Left lobe of liver (tissue), 2 donors: ENCODE data around the gene KIAA0586. TPM values are rescaled to one million over a fixed set of nuclear protein-coding genes. Genes with fewer than 3 reads are reported as not detected.
"Not testable (repeated sequence)": the region's sequence is repeated elsewhere in the genome, so short reads cannot be mapped to it uniquely, and the experiment has no call there.

Experiments
- ATAC-seq: fragments of 200-7000 bp; cut with Tn5 transposase; one replicate; pipeline ENCODE4 v1.9.1; 2020; ENCODE audit warnings: mild to moderate bottlenecking, moderate library complexity
- DNase-seq: peaks from one replicate; pipeline ENCODE4 v3.0.0-alpha.2; 2020; ENCODE audit warnings: low spot score
- total RNA-seq: library from RNA; stranded (reverse); gene quantifications from one replicate; pipeline ENCODE4 v1.2.1, GENCODE V29; 2021
- donor health status: DM: no; HTN: no; CAD: no; lungs with moderate emphysema.
- donor health status: DM: no; HTN: yes; CAD: no.

The KIAA0586 gene
- total RNA-seq, 1 donor from 2014 or later: 5.6 TPM

DNA sequence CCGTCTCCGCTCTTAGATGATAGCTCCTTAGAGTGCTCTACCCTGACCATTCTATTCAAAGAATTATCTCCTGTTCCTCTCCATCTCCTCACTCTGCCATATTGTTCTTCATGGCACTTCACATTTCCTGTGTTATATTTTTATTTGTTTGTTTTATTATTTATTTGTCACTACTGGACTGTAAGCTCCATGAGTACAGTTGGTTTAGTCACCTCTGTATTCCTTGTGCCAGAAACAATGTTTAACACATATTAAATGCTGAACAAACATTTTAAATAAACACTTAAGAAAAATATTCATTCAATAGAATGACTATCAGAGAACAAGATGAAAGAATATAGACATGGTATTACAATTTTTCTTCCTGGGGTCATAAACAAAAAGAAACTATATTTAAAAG lies 35.6 kb downstream of the KIAA0586 start:
- ATAC-seq: no peak
- no peak for DNase-seq

DNA sequence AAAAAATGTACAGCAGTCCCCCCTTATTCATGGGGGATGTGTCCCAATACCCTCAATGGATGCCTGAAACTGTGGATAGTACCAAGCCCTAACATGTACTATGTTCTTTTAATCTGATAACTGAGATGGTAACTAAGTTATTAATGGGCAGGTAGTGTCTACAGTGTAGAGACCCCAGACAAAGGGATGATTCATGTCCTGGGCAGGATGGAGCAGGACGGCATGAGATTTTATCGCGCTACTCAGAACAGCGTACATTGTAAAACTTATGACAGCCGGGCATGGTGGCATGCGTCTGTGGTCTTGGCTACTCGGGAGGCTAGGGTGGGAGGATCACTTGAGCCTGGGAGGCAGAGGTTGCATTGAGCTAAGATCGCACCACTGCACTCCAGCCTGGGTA lies 37.1 kb downstream of the KIAA0586 start:
- no peak for DNase-seq
- ATAC-seq: no peak

DNA sequence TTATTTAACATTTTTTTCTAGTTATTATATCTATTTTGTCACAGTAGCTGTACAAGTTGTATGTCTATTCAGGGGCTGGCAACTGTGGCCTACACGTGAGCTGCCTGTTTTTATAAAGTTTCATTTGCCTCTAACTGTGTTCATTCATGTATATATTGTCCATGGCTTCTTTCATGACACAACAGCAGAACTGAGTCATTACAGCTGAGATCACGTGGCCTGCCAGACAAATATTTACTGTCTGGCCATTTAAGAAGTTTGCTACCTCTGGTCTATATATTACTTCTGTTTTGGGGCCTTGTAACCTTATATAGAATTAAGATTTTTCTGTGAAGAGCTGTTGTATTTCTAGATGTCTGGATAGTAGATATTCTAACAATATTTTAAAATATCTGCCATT lies 37.9 kb downstream of the KIAA0586 start:
- DNase-seq: no peak
- no peak for ATAC-seq

DNA sequence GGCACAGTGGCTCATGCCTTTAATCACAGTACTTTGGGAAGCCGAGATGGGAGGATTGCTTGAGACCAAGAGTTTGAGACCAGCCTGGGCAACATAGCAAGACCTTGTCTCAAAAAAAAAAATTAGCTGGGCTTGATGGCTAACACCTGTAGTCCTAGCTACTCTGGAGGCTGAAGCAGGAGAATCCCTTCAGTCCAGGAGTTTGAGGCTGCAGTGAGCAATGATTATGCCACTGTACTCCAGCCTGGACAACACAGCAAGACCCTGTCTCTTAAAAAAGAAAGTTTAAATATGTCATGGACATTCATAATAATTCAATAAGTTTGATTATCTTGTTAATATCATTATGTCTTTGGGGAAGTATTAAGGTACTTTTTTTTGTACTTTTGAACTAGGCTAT lies 38.9 kb downstream of the KIAA0586 start:
- no peak for DNase-seq
- no peak for ATAC-seq

DNA sequence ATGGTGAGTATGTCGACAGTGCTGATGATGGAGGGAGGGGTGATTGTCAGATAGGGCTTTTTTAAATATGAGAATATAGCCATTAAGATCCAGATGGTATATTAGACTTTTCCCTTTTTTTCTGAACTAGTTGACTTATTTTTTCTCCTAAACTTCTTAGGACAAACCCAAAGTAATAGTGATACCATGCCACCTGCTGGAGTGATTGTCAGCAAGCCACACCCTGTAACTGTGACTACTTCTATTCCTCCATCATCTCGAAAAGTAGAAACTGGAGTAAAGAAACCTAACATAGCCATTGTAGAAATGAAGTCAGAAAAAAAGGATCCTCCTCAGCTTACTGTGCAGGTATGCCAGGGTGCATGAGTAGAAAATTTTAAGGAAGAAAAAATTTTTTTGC lies 40.1 kb downstream of the KIAA0586 start:
- no peak for DNase-seq
- no peak for ATAC-seq

DNA sequence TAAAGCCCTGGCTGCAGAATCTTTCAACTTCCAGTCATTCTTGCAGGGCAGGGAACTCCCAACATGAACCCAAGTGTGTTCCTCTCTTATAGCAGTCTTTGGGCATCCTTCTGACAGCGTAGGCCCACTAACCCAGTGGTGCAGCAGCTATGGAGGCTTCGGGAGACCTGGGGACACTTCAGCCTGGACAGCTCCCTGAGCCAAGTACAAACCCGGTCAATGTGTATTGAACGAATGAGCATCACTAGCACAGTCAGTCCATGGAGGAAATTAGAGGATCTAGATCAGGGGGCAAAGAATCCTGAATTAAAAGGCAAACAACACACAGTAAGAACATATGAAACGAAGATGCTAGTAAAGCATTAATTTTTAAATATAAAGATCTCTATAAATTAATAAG lies 41.8 kb downstream of the KIAA0586 start:
- no peak for ATAC-seq

DNA sequence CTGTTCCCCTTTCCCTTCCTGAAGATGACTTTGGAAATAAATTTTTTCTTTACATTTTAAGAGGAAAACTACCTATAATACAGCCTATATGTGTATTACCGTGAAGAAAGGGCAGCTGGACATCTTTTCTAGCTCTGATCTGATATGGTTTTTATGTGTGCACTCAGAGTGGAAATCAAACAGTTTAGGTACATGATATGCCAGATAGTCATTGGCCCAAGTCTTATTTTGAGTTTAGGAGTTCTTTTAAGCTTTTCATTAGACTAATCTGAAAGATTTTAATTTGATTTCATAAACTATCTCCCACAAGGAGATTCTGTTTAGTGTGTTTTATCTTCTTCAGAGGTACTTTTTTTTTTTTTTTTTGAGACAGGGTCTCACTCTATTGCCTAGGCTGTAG lies 48.8 kb downstream of the KIAA0586 start:
- ATAC-seq (no peak), DNase-seq (no peak)

More for the DNA sequence above, 41.8 kb downstream of the KIAA0586 start:
- DNase-seq: no peak

DNA sequence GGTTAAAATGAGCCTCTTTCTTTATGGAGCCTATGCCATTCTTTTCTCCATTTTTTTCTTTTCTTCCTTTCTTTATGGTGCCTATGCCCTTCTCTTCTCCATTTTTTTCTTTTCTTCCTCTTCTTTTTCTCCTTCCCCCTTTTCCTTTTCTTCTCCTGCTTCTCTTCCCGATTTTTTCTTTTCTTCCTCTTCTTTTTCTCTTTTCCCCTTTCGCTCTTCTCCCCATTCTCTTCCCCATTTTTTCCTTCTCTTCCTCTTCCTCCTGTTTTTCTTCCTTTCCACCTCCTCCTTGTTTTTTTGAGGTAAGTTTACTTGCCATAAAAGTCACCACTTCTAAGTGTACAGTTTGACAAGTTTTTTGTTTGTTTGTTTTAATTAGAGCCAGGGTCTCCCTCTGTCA lies 50.1 kb downstream of the KIAA0586 start:
- DNase-seq (no peak), ATAC-seq (no peak)

DNA sequence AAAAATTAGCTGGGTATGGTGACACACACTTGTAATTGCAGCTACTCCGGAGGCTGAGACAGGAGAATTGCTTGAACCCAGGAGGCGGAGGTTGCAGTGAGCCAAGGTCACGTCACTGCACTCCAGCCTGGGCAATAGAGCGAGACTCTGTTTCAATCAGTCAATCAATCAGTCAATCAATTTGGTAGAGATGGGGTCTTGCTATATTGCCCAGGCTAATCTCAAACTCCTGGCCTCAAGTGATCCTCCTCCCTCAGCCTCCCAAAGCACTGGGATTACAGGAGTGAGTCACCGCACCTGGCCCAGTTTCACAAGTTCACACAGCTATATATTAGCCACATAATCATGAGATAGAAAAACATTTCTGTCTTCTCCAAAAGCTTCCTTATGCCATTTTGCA lies 50.8 kb downstream of the KIAA0586 start:
- DNase-seq, ATAC-seq: not testable (repeated sequence)

DNA sequence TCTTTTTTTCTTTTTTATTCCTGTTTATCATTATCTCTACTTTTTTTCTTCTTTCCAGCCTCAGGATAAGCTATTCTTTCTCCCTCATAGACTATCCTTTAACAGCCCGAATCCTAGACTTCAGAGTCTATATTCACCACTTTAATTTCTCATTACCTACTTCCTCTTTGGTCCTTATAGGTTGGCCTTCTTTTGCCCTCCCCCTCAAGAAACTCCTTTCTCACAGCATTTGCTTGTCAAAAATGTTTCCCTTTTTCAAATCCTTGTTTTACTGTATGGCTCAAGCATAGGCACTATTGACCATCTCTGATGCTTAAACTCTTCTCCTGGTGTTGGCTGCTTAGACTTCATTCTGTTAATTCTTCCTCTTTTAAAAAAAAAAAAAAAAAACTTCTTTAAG lies 52.5 kb downstream of the KIAA0586 start:
- no peak for ATAC-seq

DNA sequence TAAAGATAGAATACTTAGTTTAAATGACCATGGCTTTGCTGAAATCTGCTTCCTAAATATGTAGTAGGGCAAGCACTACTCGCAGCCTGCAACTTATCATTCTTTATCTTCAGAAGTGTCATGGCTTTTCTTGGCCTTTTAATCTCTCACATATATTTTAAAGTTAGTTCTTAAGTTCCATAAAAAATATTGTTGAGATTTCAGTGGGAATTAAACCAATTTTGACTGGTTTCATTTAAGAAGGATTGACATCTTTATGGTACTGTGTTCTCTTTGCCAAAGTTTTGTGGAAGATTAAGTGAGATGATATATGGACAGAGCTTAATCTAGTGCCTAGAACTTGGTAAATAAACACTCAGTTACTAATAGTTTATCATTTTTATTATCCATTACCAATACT lies 56.7 kb downstream of the KIAA0586 start:
- no peak for DNase-seq
- ATAC-seq: no peak

More for the DNA sequence above, 52.5 kb downstream of the KIAA0586 start:
- no peak for DNase-seq

DNA sequence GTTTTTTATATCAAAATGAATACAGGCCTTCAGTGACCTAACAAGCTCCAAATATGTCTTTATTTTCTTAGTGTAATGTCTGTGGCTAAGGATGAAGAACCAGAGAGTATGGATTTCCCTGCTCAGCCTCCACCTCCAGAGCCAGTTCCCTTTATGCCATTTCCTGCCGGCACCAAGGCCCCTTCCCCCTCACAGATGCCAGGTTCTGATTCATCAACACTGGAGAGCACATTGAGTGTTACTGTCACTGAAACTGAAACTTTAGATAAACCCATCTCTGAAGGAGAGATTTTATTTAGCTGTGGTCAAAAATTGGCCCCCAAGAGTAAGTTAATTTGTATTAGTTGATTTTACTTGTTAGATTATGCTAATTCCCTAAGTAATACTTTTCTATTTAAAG lies 61.0 kb downstream of the KIAA0586 start:
- ATAC-seq (no peak), DNase-seq (no peak)

DNA sequence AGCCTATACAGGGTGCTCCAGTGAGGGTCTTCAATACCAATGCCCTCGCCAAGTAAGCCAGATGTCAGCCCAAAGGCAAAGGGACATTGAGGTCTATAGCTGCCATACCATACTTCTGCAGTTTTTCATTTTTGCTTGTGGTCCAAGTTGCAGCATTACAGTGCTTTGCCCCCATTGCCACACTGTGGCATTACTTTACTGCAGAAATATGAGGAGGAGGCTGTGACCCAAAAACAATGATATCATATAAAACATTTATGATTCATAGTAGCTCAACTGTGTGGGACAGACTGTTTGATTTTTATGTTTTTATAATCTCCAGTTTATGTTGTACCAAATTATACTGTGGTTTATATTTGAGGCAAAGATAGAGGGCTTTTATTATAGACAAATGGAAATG lies 64.1 kb downstream of the KIAA0586 start:
- no peak for ATAC-seq
- no peak for DNase-seq

DNA sequence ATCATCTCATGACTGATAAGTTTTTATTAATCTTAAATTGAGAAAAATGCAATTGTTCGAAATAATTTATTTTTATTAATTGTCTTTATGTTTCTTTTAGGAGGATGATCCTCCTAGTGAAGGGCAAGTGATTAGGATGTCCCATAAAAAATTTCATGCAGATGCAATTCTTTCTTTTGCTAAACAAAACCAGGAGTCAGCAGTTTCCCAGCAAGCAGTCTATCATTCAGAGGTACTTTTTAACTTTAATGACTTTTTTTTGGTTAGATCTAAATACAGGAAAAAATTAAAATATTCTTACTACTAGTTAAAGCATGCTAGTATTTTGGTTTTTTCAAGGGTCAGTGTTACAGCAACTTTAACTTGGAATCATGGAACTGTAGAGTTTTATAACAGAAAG lies 64.5 kb downstream of the KIAA0586 start:
- no peak for ATAC-seq
- DNase-seq: no peak

DNA sequence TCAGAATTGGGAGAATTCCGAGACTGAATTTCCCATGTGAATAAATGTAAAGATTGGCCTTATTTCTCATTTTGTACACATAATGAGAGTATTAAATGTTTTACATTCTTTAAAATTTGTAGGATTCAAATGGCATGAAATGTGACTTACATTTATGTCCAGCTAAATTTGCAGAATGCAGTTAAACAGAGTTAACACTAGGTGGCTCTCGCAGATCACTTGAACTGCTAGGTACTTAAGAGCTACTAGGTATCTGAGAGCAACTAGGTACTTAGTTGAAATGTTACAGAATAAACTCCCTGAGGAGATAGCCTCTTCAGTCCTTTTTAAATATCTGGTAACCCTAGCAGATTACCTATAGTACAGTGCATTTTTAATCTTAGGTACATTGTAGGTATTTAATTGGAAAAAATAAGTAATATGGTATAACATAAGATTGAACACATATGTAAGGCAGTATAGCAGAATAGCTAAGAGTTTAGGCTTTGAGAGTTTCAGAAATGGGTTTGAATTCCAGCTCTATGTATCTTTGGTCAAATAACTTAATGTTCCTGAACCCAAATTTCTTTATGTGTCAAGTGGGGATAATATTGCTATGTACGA lies 73.8 kb downstream of the KIAA0586 start:
- DNase-seq (no peak), ATAC-seq (peak; percentile 90)

DNA sequence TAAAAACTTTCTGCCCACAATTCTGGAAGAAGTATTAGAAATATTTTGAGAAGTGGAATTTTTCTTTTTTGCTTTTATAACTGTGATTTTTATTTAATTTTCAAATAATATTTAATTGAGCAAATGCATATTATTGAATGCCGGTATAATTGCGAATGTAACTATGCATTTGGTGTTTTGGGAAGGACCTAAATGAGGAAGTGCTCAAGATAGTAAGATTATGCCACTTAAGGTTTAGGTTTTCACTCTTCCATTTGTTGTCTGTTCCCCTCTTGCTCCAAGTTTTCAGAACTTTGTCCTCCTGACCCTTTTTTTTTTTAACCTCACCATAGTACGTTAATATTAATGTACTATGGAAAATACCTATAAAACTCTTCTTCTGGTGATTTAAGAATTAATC lies 85.8 kb downstream of the KIAA0586 start:
- DNase-seq: no peak
- no peak for ATAC-seq

DNA sequence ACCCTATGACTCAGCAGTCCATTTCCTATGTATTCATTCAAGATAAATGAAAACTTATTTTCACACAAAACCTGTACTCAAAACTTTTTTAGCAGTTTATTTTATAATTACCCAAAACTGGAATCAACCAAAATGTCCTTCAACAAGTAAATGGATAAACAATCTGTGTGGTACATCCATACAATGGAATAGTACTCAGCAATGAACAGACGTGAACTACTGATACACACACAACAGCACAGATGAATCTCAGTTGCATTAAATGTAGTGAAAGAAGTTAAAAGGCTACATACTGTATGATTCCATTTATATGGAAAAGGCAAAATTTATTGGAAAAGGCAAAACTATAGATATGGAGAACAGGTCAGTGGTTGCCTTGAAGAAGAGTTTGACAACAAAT lies 90.1 kb downstream of the KIAA0586 start:
- ATAC-seq: no peak
- DNase-seq: no peak

DNA sequence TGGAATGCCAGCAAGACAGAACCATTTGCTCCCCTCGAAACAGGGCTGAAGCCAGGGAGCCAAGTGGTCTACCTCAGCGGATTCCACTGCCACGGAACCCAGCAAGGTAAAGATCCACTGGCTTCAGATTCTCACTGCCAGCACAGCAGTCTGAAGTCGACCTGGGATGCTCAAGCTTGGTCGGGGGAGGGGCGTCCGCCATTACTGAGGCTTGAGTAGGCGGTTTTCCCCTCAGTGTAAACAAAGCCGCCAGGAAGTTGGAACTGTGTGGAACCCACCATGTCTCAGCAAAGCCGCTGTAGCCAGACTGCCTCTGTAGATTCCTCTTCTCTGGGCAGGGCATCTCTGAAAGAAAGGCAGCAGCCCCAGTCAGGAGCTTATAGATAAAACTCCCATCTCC lies 98.2 kb downstream of the KIAA0586 start:
- not testable (repeated sequence) for DNase-seq, ATAC-seq

DNA sequence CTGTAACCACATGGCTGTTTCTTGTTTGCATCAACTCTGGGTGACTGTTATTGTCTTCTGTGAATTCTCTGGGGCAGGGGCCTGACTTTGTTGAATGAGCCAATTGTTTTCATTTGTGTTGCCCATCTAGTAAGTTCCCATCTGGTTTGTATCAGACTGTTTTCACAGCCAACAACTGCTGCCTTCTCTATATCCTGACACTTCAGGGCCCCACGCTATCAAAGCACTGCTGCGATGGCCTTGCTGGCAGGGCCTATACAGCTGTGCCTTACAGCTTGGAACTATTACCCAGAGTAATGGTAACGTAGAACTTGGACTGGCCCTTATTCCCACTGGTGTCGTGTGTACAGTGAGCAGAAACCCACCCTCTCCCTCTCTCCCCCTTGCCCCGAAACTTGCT lies 105.9 kb downstream of the KIAA0586 start:
- no peak for ATAC-seq
- DNase-seq: no peak

DNA sequence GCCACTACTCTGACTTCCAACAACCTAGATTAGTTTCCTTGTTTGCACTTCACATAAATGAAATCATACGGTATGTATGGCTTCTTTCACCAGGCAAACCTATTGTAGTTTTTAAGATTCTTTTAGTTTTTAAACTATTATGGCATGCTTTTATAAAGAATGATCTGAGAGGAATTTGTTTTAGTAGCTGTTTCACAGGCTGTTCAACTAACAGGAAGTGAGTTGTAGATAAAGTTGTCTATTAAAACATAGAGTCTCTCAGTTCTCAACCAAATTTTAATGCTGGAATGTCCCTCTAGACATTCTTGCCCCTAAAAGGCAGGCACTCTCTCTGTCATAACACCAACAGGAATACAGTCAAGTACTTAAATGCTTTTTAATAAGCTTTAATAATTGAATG lies 107.5 kb downstream of the KIAA0586 start:
- ATAC-seq (no peak), DNase-seq (no peak)

DNA sequence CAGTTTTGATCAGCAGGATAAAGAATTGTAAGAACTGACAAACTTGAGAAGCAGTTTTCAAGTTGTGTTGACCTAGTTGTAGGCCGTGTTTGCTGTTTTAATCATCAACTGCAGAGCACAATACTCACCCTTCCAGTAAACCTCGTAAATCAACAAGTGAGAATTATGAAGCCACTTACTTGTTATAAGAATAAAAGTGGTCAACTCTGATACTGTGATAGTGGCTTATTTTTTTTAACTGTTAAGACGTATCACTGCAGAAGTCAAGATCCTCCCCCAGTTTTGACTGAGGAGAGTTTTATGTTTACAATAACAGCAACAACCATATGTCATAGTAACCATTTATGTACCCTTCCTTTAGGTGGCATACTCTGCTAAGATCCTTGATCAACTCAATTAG lies 109.5 kb downstream of the KIAA0586 start:
- no peak for ATAC-seq
- no peak for DNase-seq

DNA sequence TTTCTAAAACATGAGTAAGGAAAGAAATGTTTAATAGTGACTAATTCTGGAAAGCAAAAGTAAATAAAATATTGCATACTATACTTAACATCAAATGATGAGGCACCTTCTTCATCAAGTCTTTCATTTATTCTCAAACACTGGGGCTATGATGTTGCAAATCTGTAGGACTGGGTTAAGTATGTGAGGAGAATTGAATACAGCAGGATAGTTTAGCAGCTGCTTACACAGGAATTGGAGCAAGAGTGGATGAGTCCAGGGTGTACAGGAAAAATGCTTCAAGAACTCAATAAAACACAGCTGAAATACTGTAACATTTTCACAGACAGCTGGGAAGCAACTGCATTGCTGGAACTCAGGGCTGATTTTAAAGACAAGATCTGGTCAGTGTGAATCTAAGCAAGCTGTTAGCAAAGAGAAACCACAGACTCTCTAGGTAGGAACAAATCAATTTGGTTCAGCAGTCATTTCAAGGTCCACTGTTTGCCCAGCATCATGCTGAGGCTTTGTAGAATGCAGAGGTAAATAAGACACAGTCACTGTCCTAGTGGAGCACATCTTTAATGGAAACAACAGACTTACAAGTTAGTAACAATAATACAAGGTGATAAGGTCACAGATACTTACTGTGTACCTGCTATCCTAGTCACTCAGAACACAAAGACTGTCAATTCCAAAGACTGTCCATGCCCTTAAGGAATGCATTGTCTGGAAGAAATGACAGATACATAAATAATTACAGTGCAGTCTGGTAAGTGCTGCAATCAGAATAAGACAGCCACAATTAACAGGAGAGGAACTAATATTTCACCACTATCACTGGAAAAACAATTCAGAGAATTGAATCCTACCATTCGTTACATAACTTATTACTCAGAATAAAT lies 113.5 kb downstream of the KIAA0586 start:
- ATAC-seq (no peak), DNase-seq (no peak)

DNA sequence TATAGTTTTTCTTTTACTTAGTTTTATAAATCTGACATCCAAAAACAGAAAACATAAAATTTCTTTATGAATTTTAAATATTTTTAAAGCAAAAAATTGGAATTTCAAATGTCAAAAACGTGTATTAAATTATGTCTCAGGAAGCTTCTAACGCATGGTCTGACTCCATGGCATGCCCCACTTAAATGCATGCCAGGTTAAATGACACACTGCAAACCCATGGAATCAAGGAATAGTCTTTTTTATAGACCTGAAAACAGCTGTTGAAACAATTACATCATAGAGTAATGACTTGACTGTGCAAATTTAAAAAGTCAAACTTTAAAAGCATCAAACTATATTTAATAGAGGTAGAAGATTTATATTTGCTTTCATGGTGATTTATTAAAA lies 114.1 kb downstream of the KIAA0586 start:
- ATAC-seq (no peak), DNase-seq (no peak)
